ENCODE results near the gene LMX1A. TPM values are rescaled to one million over a fixed set of nuclear protein-coding genes. Genes with fewer than 3 reads are reported as not detected.

Gene LMX1A
- total RNA-seq, 1 donor from 2014 or later, result not detected

DNA sequence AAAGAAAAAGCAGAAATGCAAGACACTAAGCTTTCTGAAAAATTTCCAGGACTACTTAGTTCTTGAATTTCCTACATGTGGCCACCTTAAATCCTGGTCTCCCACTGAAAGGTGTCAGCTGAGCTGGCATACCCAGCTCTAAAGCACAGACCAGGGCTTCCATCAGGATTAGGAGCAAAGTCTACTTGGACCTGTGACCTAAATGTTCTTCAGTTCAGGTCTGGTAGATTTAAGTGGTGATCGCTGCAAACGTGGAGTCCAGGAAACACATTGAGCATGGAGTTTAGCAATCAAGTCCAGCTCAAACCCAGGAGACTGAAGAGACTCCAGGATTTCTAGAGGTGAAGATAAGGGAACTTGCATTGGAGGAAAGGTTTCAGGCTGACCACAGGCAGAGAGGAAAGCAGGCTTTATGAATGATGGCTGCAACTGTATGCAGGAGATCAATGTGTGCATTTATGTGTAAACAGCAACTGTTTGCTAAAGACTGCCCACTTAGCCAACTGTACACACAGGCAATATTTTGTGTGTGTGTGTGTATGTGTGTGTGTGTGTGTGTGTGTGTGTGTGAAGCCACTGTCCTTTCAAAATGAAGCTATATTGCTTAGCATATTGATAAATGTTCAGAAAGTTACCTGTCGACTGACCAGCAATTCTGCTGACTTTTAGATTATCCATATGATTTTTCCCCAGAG, 75.2 kb downstream of the LMX1A start:
- H3K4me3 ChIP-seq (ENCODE audit: low read depth, low read length), result no peak overlapping the region
- TF ChIP-seq, protein P1, sequence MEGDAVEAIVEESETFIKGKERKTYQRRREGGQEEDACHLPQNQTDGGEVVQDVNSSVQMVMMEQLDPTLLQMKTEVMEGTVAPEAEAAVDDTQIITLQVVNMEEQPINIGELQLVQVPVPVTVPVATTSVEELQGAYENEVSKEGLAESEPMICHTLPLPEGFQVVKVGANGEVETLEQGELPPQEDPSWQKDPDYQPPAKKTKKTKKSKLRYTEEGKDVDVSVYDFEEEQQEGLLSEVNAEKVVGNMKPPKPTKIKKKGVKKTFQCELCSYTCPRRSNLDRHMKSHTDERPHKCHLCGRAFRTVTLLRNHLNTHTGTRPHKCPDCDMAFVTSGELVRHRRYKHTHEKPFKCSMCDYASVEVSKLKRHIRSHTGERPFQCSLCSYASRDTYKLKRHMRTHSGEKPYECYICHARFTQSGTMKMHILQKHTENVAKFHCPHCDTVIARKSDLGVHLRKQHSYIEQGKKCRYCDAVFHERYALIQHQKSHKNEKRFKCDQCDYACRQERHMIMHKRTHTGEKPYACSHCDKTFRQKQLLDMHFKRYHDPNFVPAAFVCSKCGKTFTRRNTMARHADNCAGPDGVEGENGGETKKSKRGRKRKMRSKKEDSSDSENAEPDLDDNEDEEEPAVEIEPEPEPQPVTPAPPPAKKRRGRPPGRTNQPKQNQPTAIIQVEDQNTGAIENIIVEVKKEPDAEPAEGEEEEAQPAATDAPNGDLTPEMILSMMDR (conservative IDR thresholded peaks at IDR 0.05; ENCODE audit: low read depth, low read length), result no peak
- no peak for DNase-seq (ENCODE audit: low read depth)

DNA sequence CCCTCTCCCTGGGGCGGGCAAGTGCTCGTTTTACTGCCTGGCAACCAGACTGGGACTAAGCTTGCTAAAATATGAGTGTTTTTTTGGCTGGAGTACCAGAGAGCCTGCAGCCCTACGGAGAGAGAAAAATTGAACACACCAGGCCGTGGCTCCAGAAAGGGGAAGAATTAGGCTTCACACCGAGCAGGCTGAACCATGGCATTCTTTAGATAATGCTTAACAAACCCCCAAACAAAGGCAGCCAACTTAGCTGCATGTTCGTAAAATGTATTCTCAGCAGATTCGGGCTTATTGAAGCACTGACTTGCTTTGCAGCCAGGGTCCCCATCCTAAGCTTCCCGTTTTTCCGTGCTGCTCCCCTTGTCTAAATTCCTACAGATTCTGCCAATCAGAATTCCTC, 76.6 kb downstream of the LMX1A start:
- DNase-seq (ENCODE audit: low read depth), result no peak
- H3K4me3 ChIP-seq (ENCODE audit: low read depth, low read length), result no peak overlapping the region
- TF ChIP-seq, protein P1 (conservative IDR thresholded peaks at IDR 0.05; ENCODE audit: low read depth, low read length), result no peak

DNA sequence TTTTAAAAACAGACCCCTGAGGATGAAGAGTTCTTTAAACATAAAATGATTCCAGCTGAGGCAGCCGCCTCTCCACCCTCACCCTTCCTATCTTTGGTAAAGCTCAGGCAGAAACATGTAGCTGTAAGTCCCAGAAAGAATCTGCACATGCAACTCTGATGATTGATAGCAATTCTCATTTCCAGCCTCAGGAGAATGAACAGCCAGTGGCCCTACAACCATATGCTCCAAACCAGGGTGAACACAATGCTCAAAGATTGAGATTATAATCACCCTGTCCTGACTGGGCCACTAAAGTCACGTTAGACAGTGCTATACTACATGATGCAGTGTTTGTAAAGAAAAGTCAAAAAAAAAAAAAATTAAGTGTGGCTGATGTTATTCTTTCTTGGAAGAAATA, 80.2 kb downstream of the LMX1A start:
- TF ChIP-seq, protein P1 (conservative IDR thresholded peaks at IDR 0.05; ENCODE audit: low read depth, low read length), result no peak
- no peak for DNase-seq (ENCODE audit: low read depth)
- no peak overlapping the region for H3K4me3 ChIP-seq (ENCODE audit: low read depth, low read length)

DNA sequence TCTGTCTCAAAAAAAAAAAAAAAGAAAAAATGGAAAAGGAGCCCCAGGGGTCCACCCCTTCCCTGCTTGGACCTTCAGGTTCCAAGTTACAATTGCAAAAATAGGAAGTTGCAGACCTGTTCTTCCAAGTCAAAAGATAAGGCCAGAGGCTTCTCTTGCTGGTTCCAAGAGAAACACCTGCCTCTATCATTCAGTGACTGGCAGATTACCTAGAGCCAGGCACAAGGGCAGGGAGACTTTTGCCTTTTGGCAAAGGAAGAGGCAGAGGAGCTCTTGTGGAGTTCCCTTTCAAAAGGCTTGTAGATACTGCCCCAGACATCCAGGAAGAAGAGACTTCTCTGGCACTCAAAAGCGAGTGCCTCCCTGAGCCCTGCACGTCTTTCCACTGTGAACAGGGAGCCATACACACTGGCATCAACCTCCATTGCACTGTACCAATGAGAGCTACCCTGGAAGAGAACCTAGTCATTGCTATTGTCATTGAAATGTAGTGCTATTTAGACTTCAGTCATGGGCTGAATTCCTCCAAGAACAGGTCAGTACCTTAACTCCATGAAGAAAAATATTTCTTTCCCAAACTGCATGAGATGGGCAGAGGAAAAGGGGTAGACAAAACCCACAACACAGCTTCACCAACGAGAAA, 91.2 kb downstream of the LMX1A start:
- no peak for DNase-seq (ENCODE audit: low read depth)
- TF ChIP-seq, protein P1 (conservative IDR thresholded peaks at IDR 0.05; ENCODE audit: low read depth, low read length), result no peak
- no peak overlapping the region for H3K4me3 ChIP-seq (ENCODE audit: low read depth, low read length)

DNA sequence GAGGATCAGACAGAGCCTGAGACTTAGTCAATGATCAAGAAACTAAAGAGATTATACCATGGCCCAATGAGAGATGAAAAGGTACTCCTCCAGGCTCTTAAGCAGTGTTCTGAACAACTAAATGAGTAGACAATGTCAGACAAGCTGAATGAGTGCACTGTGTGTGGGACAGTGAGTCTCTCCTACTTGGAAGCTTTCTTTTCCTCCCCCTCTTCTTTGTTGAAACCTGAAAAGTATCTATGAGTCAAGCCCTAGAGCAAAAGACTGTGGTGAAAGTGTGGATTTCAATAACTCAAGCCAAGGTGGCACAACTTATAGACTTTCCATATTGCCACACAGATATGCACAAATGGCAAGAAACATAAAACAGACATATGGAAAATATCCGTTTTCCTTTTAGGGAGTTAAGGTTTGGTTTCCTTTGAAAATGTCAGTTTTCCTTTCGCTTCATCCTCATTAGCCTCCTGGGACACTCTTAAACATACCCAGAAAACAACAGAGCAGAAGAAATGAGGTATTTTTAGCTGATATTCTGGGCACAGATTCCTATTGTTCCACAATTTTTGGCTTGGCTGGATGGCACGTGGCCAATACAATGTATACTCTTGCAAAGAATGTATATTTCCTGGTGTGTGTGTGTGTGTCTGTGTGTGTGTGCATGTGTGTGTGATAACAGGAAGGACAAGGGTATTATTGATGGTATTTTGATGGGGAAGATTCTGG, 96.6 kb downstream of the LMX1A start:
- H3K4me3 ChIP-seq (ENCODE audit: low read depth, low read length), result no peak overlapping the region
- TF ChIP-seq, protein P1 (conservative IDR thresholded peaks at IDR 0.05; ENCODE audit: low read depth, low read length), result no peak
- DNase-seq (ENCODE audit: low read depth), result no peak

DNA sequence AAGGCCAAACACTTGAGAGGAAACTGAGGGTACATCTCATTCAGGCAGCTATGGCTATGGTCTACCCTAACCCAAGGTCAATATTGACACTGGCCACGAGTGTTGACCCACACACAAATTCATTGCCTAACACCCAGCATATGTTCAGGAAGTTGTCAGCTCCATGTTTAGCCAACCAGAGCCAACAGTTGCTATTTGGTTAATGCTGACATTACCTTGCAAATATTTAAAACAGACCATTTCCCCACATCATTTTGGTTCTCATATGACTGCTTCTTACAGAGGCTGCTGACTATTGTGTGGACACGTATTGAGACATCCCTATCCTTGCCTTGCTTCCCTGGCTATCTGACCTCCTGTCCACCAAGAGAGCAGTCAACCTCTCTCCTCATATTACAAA, 97.3 kb downstream of the LMX1A start:
- TF ChIP-seq, protein P1 (conservative IDR thresholded peaks at IDR 0.05; ENCODE audit: low read depth, low read length), result no peak
- H3K4me3 ChIP-seq (ENCODE audit: low read depth, low read length), result no peak overlapping the region
- no peak for DNase-seq (ENCODE audit: low read depth)

Data from epithelial cell of proximal tubule (primary cell).